CD4-positive, alpha-beta T cell (primary cell): ENCODE measurements around the gene DRAM1. TPM values are rescaled to one million over a fixed set of nuclear protein-coding genes. Genes with fewer than 3 reads are reported as not detected.

ENCODE experiments used
- ATAC-seq: fragments of 200-7000 bp; cut with Tn5 transposase; one replicate; pipeline ENCODE4 v1.10.0; 2022; ENCODE audit warnings: mild to moderate bottlenecking; ENCODE audit not compliant: poor library complexity
- CTCF ChIA-PET: fragments of 350-600 bp; sonication (Branson Sonifier 250); formaldehyde crosslinking; loops from one replicate; lab custom pipeline; 2021; ENCODE audit warnings: antibody characterized with exemption, inconsistent platforms; lab: Charles Lee
- POLR2A ChIA-PET: fragments of 350-600 bp; sonication (Branson Sonifier 250); formaldehyde crosslinking; loops from one replicate; lab custom pipeline; 2021; ENCODE audit warnings: antibody characterized with exemption, inconsistent platforms; lab: Charles Lee
- DNase-seq, 14 experiments: peaks; one replicate each; pipeline ENCODE4 v3.0.0-alpha.2; 2013 to 2020; ENCODE audit warnings: mixed read lengths in 2 of 14
- H3K27ac ChIP-seq, 2 donors: one replicate each; pipeline versions ENCODE4 v1.5.1 to v1.7.0; 2013; ENCODE audit warnings: low read length in 2 of 2, low read depth in 1 of 2, mild to moderate bottlenecking in 1 of 2
- H3K27me3 ChIP-seq, 2 experiments: 1 replicate in 1 of 2; 2 replicates in 1 of 2; pipeline versions ENCODE4 v1.6.1 to v1.7.0; 2013; ENCODE audit warnings: low read length in 2 of 2, control low read depth in 1 of 2, mild to moderate bottlenecking in 1 of 2, moderate library complexity in 1 of 2; ENCODE audit not compliant: insufficient read depth in 2 of 2, control insufficient read depth in 1 of 2
- H3K36me3 ChIP-seq: one replicate; pipeline ENCODE4 v1.6.1; 2013; ENCODE audit warnings: low read length, control low read depth; ENCODE audit not compliant: insufficient read depth
- H3K4me1 ChIP-seq: one replicate; pipeline ENCODE4 v1.6.1; 2013; ENCODE audit warnings: low read length, control low read depth; ENCODE audit not compliant: insufficient read depth
- H3K4me3 ChIP-seq: one replicate; pipeline ENCODE4 v1.5.1; 2013; ENCODE audit warnings: mild to moderate bottlenecking, low read length, moderate library complexity
- H3K9me3 ChIP-seq, 2 experiments: 1 replicate in 1 of 2; 2 replicates in 1 of 2; pipeline versions ENCODE4 v1.6.1 to v1.7.0; 2013; ENCODE audit warnings: low read length in 2 of 2, mild to moderate bottlenecking in 2 of 2, control low read depth in 1 of 2, moderate library complexity in 1 of 2; ENCODE audit not compliant: control insufficient read depth in 1 of 2, insufficient read depth in 1 of 2
- H3K27ac Mint-ChIP-seq: one replicate; pipeline ENCODE4 v1.8.0; 2020; ENCODE audit warnings: mixed read lengths
- H3K27me3 Mint-ChIP-seq: one replicate; pipeline ENCODE4 v1.8.0; 2021; ENCODE audit warnings: mixed read lengths
- H3K36me3 Mint-ChIP-seq: one replicate; pipeline ENCODE4 v1.8.0; 2021; ENCODE audit warnings: low read depth, mixed read lengths
- H3K4me1 Mint-ChIP-seq: one replicate; pipeline ENCODE4 v1.8.0; 2021; ENCODE audit warnings: low read depth, mixed read lengths
- H3K4me3 Mint-ChIP-seq: one replicate; pipeline ENCODE4 v1.8.0; 2020; ENCODE audit warnings: mild to moderate bottlenecking, mixed read lengths
- H3K9me3 Mint-ChIP-seq: one replicate; pipeline ENCODE4 v1.8.0; 2020; ENCODE audit warnings: mixed read lengths
- CTCF ChIP-seq: fragments of 200-600 bp; IDR thresholded peaks from one replicate; pipeline ENCODE4 v1.8.0; 2022; ENCODE audit warnings: antibody characterized with exemption, mild to moderate bottlenecking
- intact Hi-C, 2 experiments: fragments of 100-400 bp; cut with DNase I in 1 of 2; cut with micrococcal nuclease in 1 of 2; formaldehyde crosslinking; loops; one replicate each; pipeline versions ENCODE4 v1.15.1 to v1.9.0; 2023 to 2025; cut with DNase I, micrococcal nuclease
- total RNA-seq, 174 experiments: library from RNA in 2 of 174; stranded (reverse) in 2 of 174; gene quantifications; one replicate each; pipeline ENCODE4 v1.2.3 and lab custom pipeline; 2021 to 2026

DRAM1 gene
- total RNA-seq, 2 experiments from 2014 or later: 1.3 to 1.6 TPM

DNA sequence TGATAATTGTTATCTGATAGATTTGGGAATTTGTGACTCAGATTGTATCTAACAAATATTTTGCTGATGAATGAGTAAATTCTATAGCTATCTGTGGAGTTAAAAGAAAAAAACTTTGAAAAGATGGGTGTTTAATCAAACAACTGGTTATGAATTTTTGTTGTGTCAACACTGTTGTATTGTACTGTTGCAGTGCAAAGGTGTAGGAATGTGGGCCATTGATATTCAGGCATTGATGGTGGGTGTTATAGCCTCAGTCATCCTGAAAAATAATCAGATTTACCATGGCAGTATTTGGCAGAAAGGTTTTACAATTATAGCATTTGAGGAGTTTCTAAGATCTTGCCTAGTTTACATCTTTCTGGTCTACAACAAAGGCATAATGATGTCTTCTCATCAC is 15.4 kb downstream of the DRAM1 start:
- H3K4me3 Mint-ChIP-seq: no peak overlapping the region
- no peaks in the 10 kb centered on the region for H3K4me1 Mint-ChIP-seq
- Histone ChIP-seq H3K27ac (no peak overlapping the region), H3K4me1 (no peaks in the 10 kb centered on the region), H3K36me3 (no peaks in the 10 kb centered on the region), H3K27me3 (no peaks in the 10 kb centered on the region), H3K4me3 (no peak overlapping the region), H3K9me3 (no peaks in the 10 kb centered on the region)
- intact Hi-C loops: no loop called here
- H3K27ac Mint-ChIP-seq: no peak overlapping the region
- POLR2A ChIA-PET: no interaction called here
- no peaks in the 10 kb centered on the region for H3K36me3 Mint-ChIP-seq
- CTCF ChIA-PET: interaction anchor here (0.5 kb wide), 1 partner anchor 11 kb away, joined by 3 read pairs; no protein-coding TSS in a partner anchor
- DNase-seq (no peak), ATAC-seq (no peak)
- no peak for TF ChIP-seq CTCF
- no peaks in the 10 kb centered on the region for H3K27me3 Mint-ChIP-seq
- no peaks in the 10 kb centered on the region for H3K9me3 Mint-ChIP-seq

GRCh38 chr12:101901777-101902176 is 24.4 kb downstream of the DRAM1 start:
- ChIA-PET CTCF (no interaction called here), POLR2A (no interaction called here)
- Mint-ChIP-seq H3K9me3 (no peaks in the 10 kb centered on the region), H3K27me3 (no peaks in the 10 kb centered on the region), H3K36me3 (no peaks in the 10 kb centered on the region), H3K27ac (no peak overlapping the region), H3K4me3 (no peak overlapping the region), H3K4me1 (no peaks in the 10 kb centered on the region)
- no peak for TF ChIP-seq CTCF
- no peak for ATAC-seq
- no peak for DNase-seq
- no peaks in the 10 kb centered on the region for H3K4me1 ChIP-seq
- H3K36me3 ChIP-seq: no peaks in the 10 kb centered on the region
- no peak overlapping the region for H3K4me3 ChIP-seq
- intact Hi-C loops: no loop called here
- H3K9me3 ChIP-seq: no peaks in the 10 kb centered on the region
- no peak overlapping the region for H3K27ac ChIP-seq
- H3K27me3 ChIP-seq: no peaks in the 10 kb centered on the region

DNA sequence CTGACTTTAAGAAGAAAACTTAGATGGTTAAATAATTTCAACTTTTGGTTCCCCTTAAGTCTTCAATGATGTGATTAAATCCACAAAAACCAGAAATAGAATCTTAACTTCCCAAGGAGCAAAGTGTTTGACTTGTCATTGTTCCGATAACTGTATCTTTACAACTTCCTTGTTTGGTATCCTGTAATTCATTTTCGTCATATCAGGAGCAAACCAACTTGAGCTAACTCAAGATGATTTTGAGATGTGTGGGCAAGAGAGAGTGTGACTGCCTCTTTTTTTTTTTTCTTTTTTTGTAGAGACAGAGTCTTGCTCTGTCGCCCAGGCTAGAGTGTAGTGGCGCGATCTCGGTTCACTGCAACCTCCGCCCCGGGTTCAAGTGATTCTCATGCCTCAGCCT is 25.3 kb downstream of the DRAM1 start:
- Histone ChIP-seq H3K36me3 (no peaks in the 10 kb centered on the region), H3K4me1 (no peaks in the 10 kb centered on the region), H3K9me3 (no peaks in the 10 kb centered on the region), H3K27ac (no peak overlapping the region), H3K4me3 (no peak overlapping the region), H3K27me3 (no peaks in the 10 kb centered on the region)
- no peak for TF ChIP-seq CTCF
- intact Hi-C loops: no loop called here
- no peaks in the 10 kb centered on the region for H3K9me3 Mint-ChIP-seq
- no peak overlapping the region for H3K4me3 Mint-ChIP-seq
- H3K27me3 Mint-ChIP-seq: no peaks in the 10 kb centered on the region
- ATAC-seq: no peak
- POLR2A ChIA-PET: no interaction called here
- no peaks in the 10 kb centered on the region for H3K4me1 Mint-ChIP-seq
- H3K36me3 Mint-ChIP-seq: no peaks in the 10 kb centered on the region
- no peak overlapping the region for H3K27ac Mint-ChIP-seq
- CTCF ChIA-PET: no interaction called here
- DNase-seq: no peak
